ENCODE data around the gene ALS2CL.

DNA sequence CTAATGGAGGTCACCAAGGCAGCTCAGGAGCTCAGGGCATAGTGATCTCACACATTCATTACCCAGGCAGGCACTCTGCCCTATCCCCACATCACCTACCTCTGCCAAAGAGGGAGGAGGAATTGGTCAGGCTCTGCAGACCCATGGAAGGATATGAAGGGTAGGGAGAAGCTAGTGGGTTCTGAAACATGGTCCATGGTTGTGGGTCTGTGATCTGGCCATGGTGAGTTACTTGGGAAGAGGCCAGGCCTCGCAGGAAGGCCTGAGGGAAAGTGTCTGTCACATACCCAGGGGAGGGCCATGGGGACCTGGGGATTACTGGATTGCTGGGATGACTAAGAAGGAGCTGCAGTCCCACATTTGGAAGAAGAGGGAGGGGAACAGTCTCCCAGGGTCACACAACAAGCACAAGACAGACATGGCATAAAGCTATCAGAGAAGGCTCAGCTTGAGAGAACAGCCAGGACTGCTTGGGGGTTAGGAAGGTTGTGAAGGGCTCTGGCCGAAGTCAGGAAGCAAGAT is 25.6 kb upstream of the ALS2CL start:
- no peak for TF ChIP-seq POLR2A (IDR thresholded peaks at IDR 0.05; ENCODE audit: low read length)
- TF ChIP-seq ESRRA (IDR thresholded peaks at IDR 0.05; ENCODE audit: borderline replicate concordance, low read length): no peak
- no peak for TF ChIP-seq CEBPB (IDR thresholded peaks at IDR 0.05)
- TF ChIP-seq, protein P1, sequence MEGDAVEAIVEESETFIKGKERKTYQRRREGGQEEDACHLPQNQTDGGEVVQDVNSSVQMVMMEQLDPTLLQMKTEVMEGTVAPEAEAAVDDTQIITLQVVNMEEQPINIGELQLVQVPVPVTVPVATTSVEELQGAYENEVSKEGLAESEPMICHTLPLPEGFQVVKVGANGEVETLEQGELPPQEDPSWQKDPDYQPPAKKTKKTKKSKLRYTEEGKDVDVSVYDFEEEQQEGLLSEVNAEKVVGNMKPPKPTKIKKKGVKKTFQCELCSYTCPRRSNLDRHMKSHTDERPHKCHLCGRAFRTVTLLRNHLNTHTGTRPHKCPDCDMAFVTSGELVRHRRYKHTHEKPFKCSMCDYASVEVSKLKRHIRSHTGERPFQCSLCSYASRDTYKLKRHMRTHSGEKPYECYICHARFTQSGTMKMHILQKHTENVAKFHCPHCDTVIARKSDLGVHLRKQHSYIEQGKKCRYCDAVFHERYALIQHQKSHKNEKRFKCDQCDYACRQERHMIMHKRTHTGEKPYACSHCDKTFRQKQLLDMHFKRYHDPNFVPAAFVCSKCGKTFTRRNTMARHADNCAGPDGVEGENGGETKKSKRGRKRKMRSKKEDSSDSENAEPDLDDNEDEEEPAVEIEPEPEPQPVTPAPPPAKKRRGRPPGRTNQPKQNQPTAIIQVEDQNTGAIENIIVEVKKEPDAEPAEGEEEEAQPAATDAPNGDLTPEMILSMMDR (IDR thresholded peaks at IDR 0.05): no peak
- TF ChIP-seq, protein P2, sequence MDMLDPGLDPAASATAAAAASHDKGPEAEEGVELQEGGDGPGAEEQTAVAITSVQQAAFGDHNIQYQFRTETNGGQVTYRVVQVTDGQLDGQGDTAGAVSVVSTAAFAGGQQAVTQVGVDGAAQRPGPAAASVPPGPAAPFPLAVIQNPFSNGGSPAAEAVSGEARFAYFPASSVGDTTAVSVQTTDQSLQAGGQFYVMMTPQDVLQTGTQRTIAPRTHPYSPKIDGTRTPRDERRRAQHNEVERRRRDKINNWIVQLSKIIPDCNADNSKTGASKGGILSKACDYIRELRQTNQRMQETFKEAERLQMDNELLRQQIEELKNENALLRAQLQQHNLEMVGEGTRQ (IDR thresholded peaks at IDR 0.05): no peak
